ENCODE measurements around the gene FOXJ1. TPM values are rescaled to one million over a fixed set of nuclear protein-coding genes. Genes with fewer than 3 reads are reported as not detected.

FOXJ1 gene
- polyA plus RNA-seq, 3 donors, result 15.0 to 21.0 (median 17.7) TPM

DNA sequence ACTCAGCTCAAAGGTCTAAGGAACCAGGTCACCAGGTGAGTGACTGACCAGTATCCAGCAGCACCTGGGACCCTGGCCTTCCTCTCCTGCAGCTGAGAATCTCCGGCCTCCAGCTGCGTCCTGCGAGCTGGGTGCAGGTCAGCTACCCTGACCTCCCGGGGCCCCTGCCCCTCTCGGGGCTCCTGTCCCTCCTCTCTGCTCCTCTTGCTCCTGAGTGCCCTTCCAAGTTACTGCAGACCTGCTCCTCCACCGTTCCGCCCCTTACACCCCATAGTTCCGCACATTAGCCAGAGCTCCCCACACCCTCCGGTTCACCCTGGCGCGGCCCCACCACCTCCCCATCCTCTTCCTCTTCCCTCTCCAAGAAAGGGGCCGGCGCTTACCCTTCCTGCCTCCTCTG, 10.6 kb downstream of the FOXJ1 start:
- no peak for DNase-seq (ENCODE audit: low read depth in 3 of 3, low spot score in 2 of 3)

DNA sequence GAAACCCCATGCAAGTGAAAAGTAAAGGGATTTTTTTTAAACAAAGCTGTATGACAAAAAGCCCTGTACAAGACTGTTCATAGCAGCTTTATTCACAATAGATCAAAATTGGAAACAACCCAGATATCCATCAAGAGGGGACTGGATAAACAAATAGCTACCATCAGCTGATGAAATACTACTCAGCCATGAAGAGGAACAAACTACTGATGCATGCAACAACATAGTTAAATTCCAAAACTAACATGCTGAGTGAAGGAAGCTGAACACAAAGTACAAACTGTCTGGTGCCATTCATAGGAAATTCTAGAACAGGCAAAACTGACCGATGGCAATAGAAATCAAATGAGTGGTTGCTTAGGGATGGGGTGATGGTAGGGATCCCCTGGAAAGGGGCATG, 15.1 kb downstream of the FOXJ1 start:
- no peak for DNase-seq (ENCODE audit: low read depth in 3 of 3, low spot score in 2 of 3)

DNA sequence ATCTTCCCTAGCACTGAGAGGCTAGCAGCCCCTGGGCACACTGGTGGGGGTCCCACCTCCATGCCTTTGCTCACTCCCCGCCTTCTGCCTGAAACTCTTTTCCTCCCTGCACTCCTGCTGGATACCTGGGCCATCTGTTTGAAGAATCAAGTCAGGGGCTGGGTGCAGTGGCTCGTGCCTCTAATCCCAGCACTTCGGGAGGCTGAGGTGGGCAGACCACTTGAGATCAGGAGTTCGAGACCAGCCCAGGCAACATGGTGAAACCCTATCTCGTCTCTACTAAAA, 15.7 kb downstream of the FOXJ1 start:
- no peak for DNase-seq (ENCODE audit: low read depth in 3 of 3, low spot score in 2 of 3)

DNA sequence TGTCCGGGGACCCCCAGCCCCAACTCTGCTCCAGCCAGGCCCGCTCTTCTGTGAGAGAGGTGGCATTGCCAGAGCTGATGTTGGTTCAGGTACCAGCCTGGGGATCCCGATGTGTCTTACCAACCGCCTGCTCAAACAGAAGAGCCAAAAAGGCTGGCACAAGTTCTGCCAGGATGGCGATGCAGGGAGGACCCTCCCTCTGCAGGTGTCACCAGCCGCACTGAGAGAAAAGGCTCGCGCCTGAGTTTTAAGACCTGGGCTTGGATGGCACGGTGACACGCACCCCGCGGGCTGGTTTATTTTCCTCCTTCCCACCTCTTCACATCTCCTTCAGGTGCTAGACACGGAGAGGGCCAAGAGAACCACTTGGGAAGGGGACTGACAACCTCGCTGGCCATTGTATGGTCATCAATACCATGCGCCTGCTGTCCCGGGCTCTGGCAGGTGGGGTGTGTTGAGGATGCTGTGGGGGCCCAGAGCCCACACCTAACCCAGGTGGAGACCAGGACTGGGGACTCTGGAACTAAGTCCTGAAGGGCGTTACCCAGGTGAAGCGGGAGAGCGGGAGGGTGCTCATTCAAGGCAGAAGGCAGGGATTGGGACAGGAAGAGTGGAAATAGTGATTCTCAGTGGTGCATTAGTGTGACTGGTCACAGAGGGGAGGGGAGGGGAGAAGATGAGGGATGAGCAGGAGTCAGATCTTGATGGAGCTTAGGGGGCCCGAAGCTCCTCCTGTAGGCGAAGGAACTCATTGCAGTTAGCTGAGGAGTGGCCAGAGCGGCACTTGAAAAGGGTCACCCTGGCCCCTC, 16.3 kb downstream of the FOXJ1 start:
- DNase-seq (ENCODE audit: low read depth in 3 of 3, low spot score in 2 of 3), result no peak

DNA sequence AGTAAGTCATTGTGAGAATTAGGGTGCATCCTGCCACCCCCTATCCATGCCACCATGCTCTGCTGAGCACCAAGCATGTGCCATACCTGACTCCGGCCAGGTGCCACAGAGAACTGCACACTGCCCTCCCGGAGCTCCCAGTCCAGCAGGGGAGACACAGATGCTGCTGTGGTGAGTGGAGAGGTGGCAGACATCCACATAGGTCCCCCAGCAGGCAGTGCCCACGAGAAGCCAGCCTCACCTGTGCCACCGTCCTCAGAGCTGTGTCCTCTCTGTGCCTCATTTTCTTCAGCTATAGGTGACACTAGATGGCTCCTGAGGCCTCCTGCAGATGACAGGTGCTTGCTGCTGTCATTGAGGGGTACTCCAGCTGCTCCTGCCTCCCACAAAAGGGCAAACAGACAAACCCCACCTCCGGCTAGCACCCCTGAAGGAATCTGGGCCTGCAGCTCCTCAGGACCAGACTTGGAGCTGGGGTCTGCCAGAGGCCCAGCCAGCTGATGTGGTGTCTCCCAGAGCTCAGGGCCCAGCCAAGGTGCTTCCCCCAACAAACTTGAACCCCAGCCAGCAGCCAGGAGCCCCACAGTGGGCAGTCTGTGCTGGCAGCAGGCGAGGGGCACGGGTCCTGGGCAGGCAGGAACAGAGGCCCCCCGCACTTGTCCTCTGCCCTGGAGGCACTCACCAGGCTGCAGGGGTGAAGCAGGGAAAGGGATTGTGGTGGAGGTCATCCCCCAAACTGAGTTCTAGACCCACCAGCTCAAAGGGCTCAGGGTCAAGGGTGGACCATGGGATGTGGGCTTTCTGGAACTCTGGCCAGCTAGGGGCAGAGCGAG, 17.1 kb downstream of the FOXJ1 start:
- no peak for DNase-seq (ENCODE audit: low read depth in 3 of 3, low spot score in 2 of 3)

DNA sequence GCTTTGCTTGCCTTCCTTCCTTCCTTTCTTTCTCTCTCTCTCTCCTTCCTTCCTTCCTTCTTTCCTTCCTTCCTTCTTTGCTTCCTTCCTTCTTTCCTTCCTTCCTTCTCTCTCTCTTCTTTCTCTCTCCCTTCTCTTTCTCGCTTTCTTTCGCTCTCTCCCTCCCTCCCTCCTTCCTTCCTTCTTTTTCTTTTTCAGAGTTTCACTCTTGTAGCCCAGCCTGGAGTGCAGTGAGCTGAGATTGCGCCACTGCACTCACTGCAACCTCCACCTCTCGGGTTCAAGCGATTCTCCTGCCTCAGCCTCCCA, 17.9 kb downstream of the FOXJ1 start:
- DNase-seq (ENCODE audit: low read depth in 3 of 3, low spot score in 2 of 3), result no peak

DNA sequence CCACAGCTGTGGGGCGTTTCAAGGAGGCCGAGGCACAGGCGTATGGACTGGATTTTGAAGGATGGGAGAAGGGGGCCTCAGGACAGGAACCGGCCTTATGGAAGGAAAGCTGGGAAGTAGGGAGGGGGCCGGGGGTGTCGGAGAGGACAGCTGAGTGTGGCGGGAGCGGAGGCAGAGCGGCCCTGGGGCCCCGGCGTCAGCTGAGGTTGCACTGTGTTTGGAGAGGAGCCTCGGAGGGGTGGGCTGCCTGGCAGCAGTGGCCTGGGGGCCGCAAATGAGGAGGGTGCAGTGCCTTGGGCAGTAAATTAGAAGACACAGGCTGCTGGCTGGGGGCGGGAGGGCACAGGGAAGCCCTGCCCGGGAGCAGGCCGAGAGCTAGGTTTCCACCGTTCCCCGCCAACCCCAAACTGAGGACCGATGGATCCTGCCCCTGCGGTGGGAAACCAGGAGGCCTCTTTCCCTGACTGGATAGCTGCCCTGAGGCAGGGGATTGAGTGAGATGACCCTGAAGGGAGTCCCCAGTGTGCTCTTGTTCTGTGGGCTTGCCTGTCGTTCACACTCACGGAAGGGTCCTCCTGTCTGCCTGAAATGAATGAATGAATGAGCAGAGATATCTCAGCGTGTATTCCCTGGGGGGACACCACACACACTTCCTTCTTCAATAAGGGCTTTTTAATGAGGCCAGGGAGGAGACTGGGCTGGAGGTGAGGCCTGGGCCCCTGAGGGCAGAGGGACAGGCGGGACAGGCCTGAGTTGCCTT, 18.4 kb downstream of the FOXJ1 start:
- DNase-seq (ENCODE audit: low read depth in 3 of 3, low spot score in 2 of 3), result no peak

DNA sequence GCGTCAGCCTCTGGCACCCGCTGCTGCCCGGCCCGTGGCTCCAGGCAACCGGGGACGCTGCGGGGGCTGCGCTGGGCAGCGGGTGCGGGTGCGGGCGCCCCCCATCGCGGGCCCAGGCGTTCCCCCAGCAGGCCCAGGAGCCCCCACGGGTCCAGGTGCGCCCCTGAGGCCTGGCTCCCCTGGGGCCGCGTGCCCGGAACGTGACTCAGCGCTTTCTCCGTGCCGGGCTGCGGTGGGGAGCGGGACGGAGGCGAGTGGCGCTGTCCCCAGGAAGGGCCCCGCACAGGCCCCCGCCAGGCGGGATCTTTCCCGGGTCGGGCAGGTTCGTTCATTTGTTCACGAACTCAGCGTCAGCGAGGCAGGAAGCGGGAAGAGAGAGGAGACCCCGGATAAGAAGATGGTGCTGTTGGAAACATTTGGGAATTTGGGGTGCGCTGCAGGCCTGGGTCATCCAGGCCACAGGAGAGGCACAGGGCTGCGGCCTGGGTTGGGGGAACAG, 19.1 kb downstream of the FOXJ1 start:
- no peak for DNase-seq (ENCODE audit: low read depth in 3 of 3, low spot score in 2 of 3)

DNA sequence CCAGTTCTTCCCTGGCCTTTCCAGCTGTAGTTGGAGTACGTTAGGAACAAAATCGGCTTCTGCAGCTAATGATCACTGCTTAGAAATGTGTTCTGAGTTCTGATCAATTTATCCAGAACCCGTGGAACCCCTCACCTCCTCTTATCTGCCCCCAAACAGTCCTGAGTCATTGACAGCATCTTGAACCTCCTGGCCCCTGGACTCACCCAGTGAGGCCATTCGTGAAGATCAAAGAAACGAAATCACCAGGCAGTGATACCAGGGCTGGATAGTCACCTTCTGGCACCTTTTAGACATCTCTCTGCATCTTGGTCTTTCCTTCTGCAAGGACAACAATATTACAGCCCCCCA, 20.4 kb downstream of the FOXJ1 start:
- DNase-seq (ENCODE audit: low read depth in 3 of 3, low spot score in 2 of 3), result no peak

DNA sequence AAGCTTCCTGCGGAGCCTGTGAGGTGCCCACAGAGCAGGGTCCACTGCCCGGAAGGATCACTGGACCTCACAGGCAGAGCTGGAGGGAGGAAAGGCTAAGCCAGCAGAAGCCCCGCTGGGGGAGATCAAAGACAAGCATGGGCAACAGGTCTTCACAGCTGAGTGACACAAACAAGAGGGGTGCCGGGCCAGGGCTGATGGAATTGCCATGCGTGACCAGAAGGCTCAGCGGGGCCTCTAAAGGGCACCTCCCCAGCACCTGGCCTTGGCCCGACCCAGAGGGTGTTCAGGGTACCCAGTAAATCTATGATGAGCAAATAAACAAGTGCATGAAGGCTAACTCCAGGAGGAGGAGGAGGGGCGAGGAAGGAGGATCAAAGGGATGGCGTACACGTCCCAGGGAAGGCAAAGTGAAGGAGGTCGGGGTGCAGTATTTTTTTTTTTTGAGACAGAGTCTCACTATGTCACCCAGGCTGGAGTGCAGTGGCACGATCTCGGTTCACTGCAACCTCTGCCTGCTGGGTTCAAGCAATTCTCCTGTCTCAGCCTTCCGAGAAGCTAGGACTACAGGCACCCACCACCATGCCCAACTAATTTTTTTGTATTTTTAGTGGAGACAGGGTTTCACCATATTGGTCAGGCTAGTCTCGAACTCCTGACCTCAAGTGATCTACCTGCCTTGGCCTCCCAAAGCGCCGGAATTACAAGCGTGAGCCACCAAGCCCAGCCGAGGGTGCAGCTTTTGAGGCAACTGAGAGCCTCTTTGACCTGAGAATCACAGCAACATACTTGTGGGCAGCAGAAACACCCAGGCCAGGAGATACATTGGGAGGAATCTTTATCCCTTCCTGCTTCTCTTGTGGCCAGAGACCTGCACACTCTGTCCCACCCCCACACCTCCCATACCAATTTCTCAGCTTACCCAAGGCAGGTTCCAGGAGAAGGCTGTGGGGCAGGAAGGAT, 21.4 kb downstream of the FOXJ1 start:
- no peak for DNase-seq (ENCODE audit: low read depth in 3 of 3, low spot score in 2 of 3)

DNA sequence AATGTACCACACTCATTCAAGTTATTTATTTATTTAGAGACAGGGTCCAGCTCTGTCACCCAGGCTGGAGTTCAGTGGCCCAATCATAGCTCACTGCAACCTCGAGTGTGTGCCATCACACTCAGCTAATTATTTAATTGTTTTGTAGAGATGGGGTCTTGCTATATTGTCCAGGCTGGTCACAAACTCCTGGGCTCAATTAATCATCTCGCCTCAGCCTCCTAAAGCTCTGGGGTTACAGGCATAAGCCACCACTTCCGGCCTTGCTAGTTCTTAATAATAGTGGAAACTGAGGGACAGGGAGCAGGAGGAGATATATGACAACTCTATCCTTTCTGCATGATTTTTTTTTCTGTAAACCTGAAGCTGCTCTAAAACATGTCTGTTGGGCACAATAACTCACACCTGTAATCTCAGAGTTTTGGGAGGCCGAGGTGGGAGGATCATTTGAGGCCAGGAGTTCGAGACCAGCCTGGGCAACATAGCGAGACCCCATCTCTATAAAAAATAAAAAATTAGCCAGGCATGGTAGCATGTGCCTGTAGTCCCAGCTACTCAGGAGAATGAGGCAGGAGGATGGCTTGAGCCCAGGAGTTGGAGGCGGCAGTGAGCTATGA, 25.8 kb downstream of the FOXJ1 start:
- DNase-seq (ENCODE audit: low read depth in 3 of 3, low spot score in 2 of 3), result no peak

DNA sequence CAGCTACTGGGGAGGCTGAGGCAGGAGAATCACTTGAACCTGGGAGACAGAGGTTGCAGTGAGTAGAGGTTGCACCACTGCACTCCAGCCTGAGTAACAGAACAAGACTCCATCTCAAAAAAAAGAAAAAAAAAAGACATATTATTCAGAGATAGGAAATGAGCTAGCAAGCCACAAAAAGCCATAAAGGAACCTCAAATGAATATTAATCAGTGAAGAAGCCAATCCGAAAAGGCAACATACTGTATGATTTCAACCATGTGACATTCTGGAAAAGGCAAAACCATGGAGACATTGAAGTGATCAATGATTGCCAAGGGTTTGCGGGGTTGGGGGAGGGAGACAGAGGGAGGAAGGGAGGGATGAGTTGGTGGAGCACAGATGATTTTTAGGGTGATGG, 29.1 kb downstream of the FOXJ1 start:
- no peak for DNase-seq (ENCODE audit: low read depth in 3 of 3, low spot score in 2 of 3)

DNA sequence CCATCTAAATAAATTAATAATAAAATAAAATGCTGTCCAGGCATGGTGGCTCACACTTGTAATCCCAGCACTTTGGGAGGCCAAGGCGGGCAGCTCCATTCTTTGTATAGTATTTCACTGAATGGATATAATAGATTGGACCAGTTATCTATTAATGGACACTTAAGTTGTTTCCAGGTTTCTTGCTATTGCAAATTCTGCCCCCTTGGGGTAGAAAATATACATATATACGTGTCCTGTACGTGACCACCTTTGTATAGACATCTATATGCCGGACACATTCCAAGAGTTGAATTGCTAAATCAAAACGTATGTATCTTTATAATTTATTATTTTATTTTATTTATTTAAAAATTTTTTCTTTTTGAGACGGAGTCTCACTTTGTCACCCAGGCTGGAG, 33.5 kb downstream of the FOXJ1 start:
- DNase-seq (ENCODE audit: low read depth in 3 of 3, low spot score in 2 of 3), result no peak

DNA sequence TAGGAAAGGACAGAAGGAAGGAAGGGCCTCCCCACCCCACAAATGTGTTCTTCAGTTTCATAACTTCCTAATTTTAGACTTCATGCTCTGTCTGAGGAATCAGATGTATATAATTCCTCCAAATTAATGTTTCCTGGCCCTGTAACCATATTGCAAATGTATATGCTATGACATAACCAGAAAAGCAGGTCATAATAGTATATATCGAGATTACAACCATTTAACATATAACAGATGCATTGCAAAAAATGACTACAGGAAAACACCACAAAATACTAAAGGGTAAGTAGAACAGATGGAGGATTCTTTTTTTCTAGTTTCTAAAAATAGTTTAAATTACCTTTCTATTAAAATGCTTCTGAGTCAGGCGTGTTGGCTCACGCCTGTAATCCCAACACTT, 34.3 kb downstream of the FOXJ1 start:
- DNase-seq (ENCODE audit: low read depth in 3 of 3, low spot score in 2 of 3), result no peak

DNA sequence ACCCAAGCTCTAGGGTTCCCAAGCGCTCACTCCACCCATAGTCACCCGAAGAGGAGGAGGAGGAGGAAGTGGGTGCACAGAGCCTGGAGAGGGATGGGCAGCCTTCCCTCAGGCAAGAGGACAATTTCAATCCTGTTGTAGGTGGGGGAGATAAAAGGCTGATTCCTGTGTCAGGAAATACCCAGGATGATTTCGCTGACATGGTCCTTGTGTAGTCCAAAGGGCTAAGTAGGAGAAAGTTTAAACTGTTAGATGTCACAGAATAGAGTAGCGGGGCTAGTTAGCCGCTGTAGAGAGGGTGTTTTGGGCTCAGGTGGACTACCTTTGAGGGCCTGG, 36.2 kb downstream of the FOXJ1 start:
- DNase-seq (ENCODE audit: low read depth in 3 of 3, low spot score in 2 of 3), result no peak

DNA sequence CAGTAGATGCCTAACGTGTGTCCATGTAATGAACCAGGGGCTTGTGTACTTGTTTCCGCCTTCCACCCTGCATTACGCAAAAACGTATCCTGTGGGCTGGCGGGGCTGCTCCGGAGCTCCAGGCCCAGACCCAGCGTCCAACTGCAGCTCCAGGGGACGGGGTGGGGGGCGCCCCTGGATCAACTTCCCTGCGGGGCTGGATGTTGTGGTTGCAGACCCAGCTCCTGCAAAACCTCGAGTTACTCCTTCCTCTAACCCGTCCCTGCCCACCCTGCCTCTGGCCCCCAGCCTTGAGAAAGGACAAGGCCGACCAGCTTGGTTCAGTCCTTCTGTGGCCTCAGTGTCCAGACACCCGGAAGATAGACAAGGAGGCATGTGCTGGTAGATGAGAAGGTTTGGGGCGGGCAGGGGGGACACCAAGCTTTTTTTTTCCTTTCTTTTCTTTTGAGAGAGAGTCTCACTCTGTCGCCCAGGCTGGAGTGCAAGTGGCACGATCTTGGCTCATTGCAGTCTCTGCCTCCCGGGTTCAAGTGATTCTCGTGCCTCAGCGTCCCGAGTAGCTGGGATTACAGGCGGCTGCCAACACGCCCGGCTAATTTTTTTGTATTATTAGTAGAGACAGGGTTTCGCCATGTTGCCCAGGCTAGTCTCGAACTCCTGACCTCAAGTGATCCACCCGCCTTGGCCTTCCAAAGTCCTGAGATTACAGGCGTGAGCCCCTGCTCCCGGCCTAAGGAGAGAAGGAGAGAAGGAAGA, 36.7 kb downstream of the FOXJ1 start:
- no peak for DNase-seq (ENCODE audit: low read depth in 3 of 3, low spot score in 2 of 3)

DNA sequence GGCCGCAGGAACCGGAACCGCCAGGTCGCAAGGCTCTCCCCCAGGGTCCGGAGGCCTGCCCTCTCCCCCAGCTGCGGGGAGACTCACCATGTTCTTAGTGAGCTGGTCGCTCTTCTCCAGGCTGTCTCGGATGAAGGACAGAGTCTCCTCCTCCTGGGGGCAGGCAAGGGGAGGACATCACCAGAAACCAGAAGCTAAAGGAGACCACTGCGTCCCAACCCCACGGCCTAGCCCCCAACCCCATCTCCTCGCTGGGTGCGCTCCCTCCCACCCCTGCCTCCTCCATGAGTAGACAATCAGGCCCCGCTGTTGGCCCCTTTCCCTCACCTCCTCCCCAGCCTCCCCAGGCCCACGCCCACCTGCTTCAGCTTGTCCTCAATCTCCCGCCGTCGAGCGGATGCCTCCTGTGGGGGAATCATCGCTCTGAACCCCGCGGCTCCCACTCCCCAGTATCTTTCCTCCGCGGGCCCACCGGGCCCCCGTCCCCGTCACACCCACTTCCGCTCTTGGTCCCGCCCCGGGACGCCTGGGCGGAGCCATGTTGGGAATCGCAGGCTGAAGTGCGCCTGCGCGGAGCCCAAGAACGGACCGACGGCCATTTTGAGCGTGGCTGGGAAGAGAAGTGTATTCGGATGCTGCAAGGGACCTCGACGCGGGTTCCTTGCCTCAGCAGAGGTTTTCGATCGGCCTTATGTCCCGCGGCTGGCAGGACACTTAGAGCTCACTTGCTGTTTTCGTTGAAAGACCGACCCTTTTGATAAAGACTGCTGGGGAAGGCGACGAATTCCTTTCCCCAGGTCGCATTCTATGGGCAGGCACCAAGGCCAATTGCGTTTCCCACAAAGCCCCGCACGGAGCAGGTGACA, 37.5 kb downstream of the FOXJ1 start, which contains the start of gene EXOC7:
TSS of gene EXOC7 (minus strand) at position 514 of the 866 bp plus-strand sequence. CDS start at position 419, 95 bp downstream.
- DNase-seq (ENCODE audit: low read depth in 3 of 3, low spot score in 2 of 3), result peak; percentile 85 to 93 (median 88)

DNA sequence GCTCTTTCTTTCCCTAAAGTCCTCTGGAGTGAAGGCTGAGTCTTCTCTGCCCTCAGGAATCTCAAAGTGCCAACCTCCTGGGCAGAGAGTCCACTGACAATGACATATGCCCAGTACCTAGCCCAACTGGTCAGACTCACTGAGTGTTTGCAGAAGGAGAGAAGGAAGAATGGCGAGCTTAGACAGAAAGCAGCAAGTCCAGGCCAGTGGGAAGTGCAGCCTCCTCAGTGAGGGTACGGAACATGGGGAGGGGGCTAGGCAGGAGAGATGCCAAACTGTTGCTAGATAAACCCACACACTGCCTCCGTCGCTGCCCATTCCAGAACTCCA, 38.1 kb downstream of the FOXJ1 start:
- no peak for DNase-seq (ENCODE audit: low read depth in 3 of 3, low spot score in 2 of 3)

Data from right renal cortex interstitium (tissue), 3 donors.